ENCODE results near the gene UBQLN3.

UBQLN3 gene

GRCh38 chr11:5524756-5525155, 15.0 kb upstream of the UBQLN3 start:
- TF ChIP-seq CTCF (IDR thresholded peaks at IDR 0.05; ENCODE audit: insufficient read depth, low read depth, low read length, missing control alignments): no peak
- no peak for DNase-seq (ENCODE audit: low read depth)
- H3K4me3 ChIP-seq (ENCODE audit: low read length): no peak overlapping the region

- DNase-seq (ENCODE audit: low read depth): peak; percentile 56
- no peak overlapping the region for H3K4me3 ChIP-seq (ENCODE audit: low read length)
- no peak for TF ChIP-seq CTCF (IDR thresholded peaks at IDR 0.05; ENCODE audit: insufficient read depth, low read depth, low read length, missing control alignments)
Observed at GRCh38 chr11:5522308-5522707, 12.6 kb upstream of the UBQLN3 start.

- TF ChIP-seq CTCF (IDR thresholded peaks at IDR 0.05; ENCODE audit: insufficient read depth, low read depth, low read length, missing control alignments): no peak
- no peak for DNase-seq (ENCODE audit: low read depth)
- H3K4me3 ChIP-seq (ENCODE audit: low read length): no peak overlapping the region
Observed at GRCh38 chr11:5521540-5521939, 11.8 kb upstream of the UBQLN3 start.

- no peak for TF ChIP-seq CTCF (IDR thresholded peaks at IDR 0.05; ENCODE audit: insufficient read depth, low read depth, low read length, missing control alignments)
- DNase-seq (ENCODE audit: low read depth): no peak
- H3K4me3 ChIP-seq (ENCODE audit: low read length): no peak within 1 kb of the TSS
Observed at GRCh38 chr11:5516599-5516998, 6.8 kb upstream of the UBQLN3 start, which contains the start of gene UBQLNL. Gene UBQLNL (minus strand): TSS chr11:5516699. CDS start chr11:5516441, 258 bp downstream.

GRCh38 chr11:5514841-5515240, 5.1 kb upstream of the UBQLN3 start:
- DNase-seq (ENCODE audit: low read depth): no peak
- H3K4me3 ChIP-seq (ENCODE audit: low read length): no peak overlapping the region
- no peak for TF ChIP-seq CTCF (IDR thresholded peaks at IDR 0.05; ENCODE audit: insufficient read depth, low read depth, low read length, missing control alignments)

- DNase-seq (ENCODE audit: low read depth): no peak
- no peak for TF ChIP-seq CTCF (IDR thresholded peaks at IDR 0.05; ENCODE audit: insufficient read depth, low read depth, low read length, missing control alignments)
- no peak overlapping the region for H3K4me3 ChIP-seq (ENCODE audit: low read length)
Observed at GRCh38 chr11:5508605-5509004, 1.2 kb downstream of the UBQLN3 start.

- no peak for TF ChIP-seq CTCF (IDR thresholded peaks at IDR 0.05; ENCODE audit: insufficient read depth, low read depth, low read length, missing control alignments)
- H3K4me3 ChIP-seq (ENCODE audit: low read length): no peak overlapping the region
- DNase-seq (ENCODE audit: low read depth): no peak
Observed at GRCh38 chr11:5507933-5508305, 1.8 kb downstream of the UBQLN3 start.

Data from epithelial cell of esophagus (primary cell).